ENCODE measurements around the gene MEF2B.

DNA sequence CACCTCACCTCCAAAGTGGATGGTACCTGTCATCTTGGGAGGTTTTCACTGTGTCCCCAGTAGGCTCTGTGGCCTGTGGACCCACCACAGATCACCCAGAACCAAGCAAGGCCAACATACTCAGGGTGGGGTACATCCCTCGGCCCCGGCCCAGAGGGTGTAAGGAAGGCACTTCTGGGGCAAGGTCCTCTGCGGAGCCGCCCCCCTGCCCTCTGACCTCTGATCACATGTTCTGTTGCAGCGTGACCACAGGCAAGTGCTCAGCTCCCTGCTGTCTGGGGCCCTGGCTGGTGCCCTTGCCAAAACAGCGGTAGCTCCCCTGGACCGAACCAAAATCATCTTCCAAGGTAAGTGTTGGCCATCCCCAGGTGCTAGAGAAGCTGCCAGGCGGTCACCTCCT lies 68.5 kb downstream of the MEF2B start:
- TF ChIP-seq, protein P1, sequence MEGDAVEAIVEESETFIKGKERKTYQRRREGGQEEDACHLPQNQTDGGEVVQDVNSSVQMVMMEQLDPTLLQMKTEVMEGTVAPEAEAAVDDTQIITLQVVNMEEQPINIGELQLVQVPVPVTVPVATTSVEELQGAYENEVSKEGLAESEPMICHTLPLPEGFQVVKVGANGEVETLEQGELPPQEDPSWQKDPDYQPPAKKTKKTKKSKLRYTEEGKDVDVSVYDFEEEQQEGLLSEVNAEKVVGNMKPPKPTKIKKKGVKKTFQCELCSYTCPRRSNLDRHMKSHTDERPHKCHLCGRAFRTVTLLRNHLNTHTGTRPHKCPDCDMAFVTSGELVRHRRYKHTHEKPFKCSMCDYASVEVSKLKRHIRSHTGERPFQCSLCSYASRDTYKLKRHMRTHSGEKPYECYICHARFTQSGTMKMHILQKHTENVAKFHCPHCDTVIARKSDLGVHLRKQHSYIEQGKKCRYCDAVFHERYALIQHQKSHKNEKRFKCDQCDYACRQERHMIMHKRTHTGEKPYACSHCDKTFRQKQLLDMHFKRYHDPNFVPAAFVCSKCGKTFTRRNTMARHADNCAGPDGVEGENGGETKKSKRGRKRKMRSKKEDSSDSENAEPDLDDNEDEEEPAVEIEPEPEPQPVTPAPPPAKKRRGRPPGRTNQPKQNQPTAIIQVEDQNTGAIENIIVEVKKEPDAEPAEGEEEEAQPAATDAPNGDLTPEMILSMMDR (IDR thresholded peaks at IDR 0.05; ENCODE audit: low read length): no peak
- TF ChIP-seq EZH2 (optimal IDR thresholded peaks at IDR 0.05; ENCODE audit: low read depth, low read length): no peak

Measured in MM.1S (cell line).